Gastrocnemius medialis (tissue), 4 donors: Measurements from ENCODE around the gene UBE3A.

ENCODE experiments used
- CTCF ChIP-seq, 5 experiments: fragments of 450-650 bp in 3 of 5; fragments of 200-600 bp in 2 of 5; sonication (generic) in 2 of 5; IDR thresholded peaks in 4 of 5; conservative IDR thresholded peaks in 1 of 5; 1 replicate in 4 of 5; 2 replicates in 1 of 5; pipeline ENCODE4 v1.5.1; 2016 to 2019; ENCODE audit warnings: antibody characterized with exemption in 5 of 5, mild to moderate bottlenecking in 3 of 5, moderate library complexity in 3 of 5
- POLR2A ChIP-seq, 2 donors: fragments of 450-650 bp; IDR thresholded peaks; one replicate each; pipeline ENCODE4 v1.6.1; 2017; ENCODE audit warnings: antibody characterized with exemption in 2 of 2, mild to moderate bottlenecking in 2 of 2, moderate library complexity in 2 of 2

- TF ChIP-seq CTCF (IDR thresholded peaks at IDR 0.05 in 4 of 5, conservative IDR thresholded peaks at IDR 0.05 in 1 of 5) (no peak), POLR2A (IDR thresholded peaks at IDR 0.05) (no peak)
Observed at GRCh38 chr15:25416693-25417092, 22.1 kb downstream of the UBE3A start.
